GM12878 (cell line): ENCODE data around the gene CACNA2D3. TPM values are rescaled to one million over a fixed set of nuclear protein-coding genes. Genes with fewer than 3 reads are reported as not detected.
A peak's percentile ranks its signal among the peaks of the same experiment; 100 is the strongest.

Experiments used
- CREM ChIP-seq: IDR thresholded peaks from 2 replicates; pipeline ENCODE4 v1.6.1; 2014; ENCODE audit warnings: antibody characterized with exemption, low read depth
- LARP7 ChIP-seq: fragments of 450-650 bp; IDR thresholded peaks from 2 replicates; pipeline ENCODE4 v1.6.1; 2017; ENCODE audit warnings: mild to moderate bottlenecking
- MTA3 ChIP-seq: IDR thresholded peaks from 2 replicates; pipeline ENCODE4 v1.6.1; 2012; ENCODE audit warnings: low read length, inconsistent platforms, borderline replicate concordance
- POLR2A ChIP-seq: IDR thresholded peaks from 2 replicates; pipeline ENCODE4 v1.6.1; 2011; ENCODE audit warnings: low read depth, mild to moderate bottlenecking, low read length
- RAD51 ChIP-seq: fragments of 450-650 bp; IDR thresholded peaks from 2 replicates; pipeline ENCODE4 v1.6.1; 2016; ENCODE audit warnings: moderate library complexity, mild to moderate bottlenecking, inconsistent platforms
- SMARCA5 ChIP-seq: fragments of 450-650 bp; IDR thresholded peaks from 2 replicates; pipeline ENCODE4 v1.6.1; 2017; ENCODE audit warnings: mild to moderate bottlenecking
- SMC3 ChIP-seq: IDR thresholded peaks from 2 replicates; pipeline ENCODE4 v1.6.1; 2011; ENCODE audit warnings: low read length, improper control_type of control experiment, borderline replicate concordance
- SRF ChIP-seq, 2 experiments: IDR thresholded peaks; 2 replicates each; pipeline ENCODE4 v1.6.1; 2011; ENCODE audit warnings: low read depth in 2 of 2, low read length in 2 of 2, mild to moderate bottlenecking in 1 of 2, moderate library complexity in 1 of 2
- TCF12 ChIP-seq: IDR thresholded peaks from 2 replicates; pipeline ENCODE4 v1.6.1; 2011; ENCODE audit warnings: low read depth, mild to moderate bottlenecking, low read length
- YY1 ChIP-seq: IDR thresholded peaks from 2 replicates; pipeline ENCODE4 v1.6.1; 2011; ENCODE audit warnings: low read depth, mild to moderate bottlenecking, low read length
- ZBED1 ChIP-seq: IDR thresholded peaks from 2 replicates; pipeline ENCODE4 v1.6.1; 2016; ENCODE audit warnings: borderline replicate concordance
- polyA plus RNA-seq, 11 experiments: library from polyadenylated mRNA; depleted of rRNA in 4 of 11; unstranded in 6 of 11; stranded (reverse) in 5 of 11; fragments of >200 nt; fragmentation: Nextera tagmentation in 4 of 11; fragmentation: Illumina TruSeq in 1 of 11; extraction: Ambion mirVana in 4 of 11; extraction: Trizol in 1 of 11; gene quantifications; 1 replicate in 1 of 11; 2 replicates in 10 of 11; pipeline versions ENCODE4 v1.2.1 to v1.2.3, GENCODE V29; 2011 to 2016; ENCODE audit warnings: inconsistent platforms in 2 of 11, missing spikeins in 2 of 11, low read depth in 1 of 11
- total RNA-seq, 4 experiments: library from RNA; depleted of rRNA in 3 of 4; stranded (reverse); fragments of >200 nt in 3 of 4; fragmentation: Illumina TruSeq in 1 of 4; extraction: Trizol in 1 of 4; gene quantifications; 2 replicates each; pipeline versions ENCODE4 v1.2.1 to v1.2.3, GENCODE V29; 2013 to 2021
- TF ChIP-seq, protein P1 (sequence below): fragments of 450-650 bp; formaldehyde crosslinking; IDR thresholded peaks from 2 replicates; pipeline ENCODE4 v1.5.0; 2022; ENCODE audit warnings: mild to moderate bottlenecking, missing genetic modification characterization
- TF ChIP-seq, protein P2 (sequence below): IDR thresholded peaks from 2 replicates; pipeline ENCODE4 v1.6.1; 2011; ENCODE audit warnings: low read depth, mild to moderate bottlenecking, low read length, moderate library complexity, borderline replicate concordance; ENCODE audit errors: extremely low read depth
- TF ChIP-seq, protein P3 (sequence below): fragments of 450-650 bp; formaldehyde crosslinking; IDR thresholded peaks from 2 replicates; pipeline ENCODE4 v1.4.0; 2020; ENCODE audit warnings: mild to moderate bottlenecking, moderate library complexity
- TF ChIP-seq, protein P4 (sequence below), 3 experiments: IDR thresholded peaks in 2 of 3; conservative IDR thresholded peaks in 1 of 3; 2 replicates each; pipeline ENCODE4 v1.5.1; 2011; ENCODE audit warnings: low read depth in 3 of 3, low read length in 3 of 3, mild to moderate bottlenecking in 3 of 3, control low read depth in 2 of 3, moderate library complexity in 2 of 3, inconsistent platforms in 1 of 3, mixed read lengths in 1 of 3; ENCODE audit not compliant: control insufficient read depth in 2 of 3, insufficient read depth in 1 of 3; ENCODE audit errors: extremely low read depth in 1 of 3
- TF ChIP-seq, protein P5 (sequence below): fragments of 450-650 bp; IDR thresholded peaks from 2 replicates; pipeline ENCODE4 v1.6.1; 2018; ENCODE audit warnings: mild to moderate bottlenecking, low read depth, moderate library complexity; ENCODE audit not compliant: partially characterized antibody

Gene CACNA2D3
- total and polyA plus RNA-seq, 10 of the 15 experiments (the other 5 are each of a cell fraction or from before 2014, with no cell fraction given) = not detected

DNA sequence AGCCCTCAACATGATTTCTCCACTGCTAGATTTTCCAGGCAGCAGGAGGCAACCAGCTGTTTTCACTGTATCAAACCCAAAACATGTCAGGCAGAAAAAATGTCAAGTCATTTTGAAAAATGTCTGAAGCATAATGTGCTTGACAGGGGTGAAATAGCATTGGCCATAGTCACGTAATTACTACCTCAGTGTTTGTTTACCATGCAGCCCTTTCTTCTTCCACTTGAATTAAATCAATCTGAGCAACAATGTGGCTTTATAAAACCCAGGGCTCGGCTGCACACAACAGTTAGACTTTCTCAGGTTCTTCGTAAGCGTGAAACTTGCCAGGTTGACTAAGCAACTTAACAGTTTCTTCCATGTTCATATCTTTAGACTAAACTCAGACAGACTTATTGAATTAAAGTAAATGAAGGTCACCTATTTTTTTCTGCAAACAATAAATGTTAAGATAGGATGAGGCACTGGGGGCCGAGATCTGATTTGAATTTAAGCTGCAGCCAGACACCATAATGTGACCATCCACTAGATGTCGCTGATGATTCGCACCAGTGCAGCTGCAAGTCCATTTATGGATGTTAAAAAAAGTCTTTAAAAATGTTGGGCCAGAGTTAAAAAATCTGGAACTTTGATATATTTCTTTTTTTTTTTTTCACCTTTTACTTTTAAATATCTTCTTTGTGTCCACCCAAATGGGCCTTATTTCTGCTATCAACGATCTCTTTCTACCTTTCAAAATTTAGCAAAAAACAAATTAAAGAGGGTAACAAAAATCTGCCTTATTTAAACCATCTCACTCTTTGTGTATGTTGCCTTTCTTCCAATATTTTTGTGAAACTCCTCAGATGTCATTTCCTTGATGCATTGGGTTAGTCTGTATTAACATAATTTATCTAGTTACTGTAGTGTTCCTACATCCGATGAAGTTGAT, 305.9 kb downstream of the CACNA2D3 start (continued):
- TF ChIP-seq, protein P1, sequence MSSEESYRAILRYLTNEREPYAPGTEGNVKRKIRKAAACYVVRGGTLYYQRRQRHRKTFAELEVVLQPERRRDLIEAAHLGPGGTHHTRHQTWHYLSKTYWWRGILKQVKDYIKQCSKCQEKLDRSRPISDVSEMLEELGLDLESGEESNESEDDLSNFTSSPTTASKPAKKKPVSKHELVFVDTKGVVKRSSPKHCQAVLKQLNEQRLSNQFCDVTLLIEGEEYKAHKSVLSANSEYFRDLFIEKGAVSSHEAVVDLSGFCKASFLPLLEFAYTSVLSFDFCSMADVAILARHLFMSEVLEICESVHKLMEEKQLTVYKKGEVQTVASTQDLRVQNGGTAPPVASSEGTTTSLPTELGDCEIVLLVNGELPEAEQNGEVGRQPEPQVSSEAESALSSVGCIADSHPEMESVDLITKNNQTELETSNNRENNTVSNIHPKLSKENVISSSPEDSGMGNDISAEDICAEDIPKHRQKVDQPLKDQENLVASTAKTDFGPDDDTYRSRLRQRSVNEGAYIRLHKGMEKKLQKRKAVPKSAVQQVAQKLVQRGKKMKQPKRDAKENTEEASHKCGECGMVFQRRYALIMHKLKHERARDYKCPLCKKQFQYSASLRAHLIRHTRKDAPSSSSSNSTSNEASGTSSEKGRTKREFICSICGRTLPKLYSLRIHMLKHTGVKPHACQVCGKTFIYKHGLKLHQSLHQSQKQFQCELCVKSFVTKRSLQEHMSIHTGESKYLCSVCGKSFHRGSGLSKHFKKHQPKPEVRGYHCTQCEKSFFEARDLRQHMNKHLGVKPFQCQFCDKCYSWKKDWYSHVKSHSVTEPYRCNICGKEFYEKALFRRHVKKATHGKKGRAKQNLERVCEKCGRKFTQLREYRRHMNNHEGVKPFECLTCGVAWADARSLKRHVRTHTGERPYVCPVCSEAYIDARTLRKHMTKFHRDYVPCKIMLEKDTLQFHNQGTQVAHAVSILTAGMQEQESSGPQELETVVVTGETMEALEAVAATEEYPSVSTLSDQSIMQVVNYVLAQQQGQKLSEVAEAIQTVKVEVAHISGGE (CRISPR knock-in tag) = no peak
- TF ChIP-seq, protein P2, sequence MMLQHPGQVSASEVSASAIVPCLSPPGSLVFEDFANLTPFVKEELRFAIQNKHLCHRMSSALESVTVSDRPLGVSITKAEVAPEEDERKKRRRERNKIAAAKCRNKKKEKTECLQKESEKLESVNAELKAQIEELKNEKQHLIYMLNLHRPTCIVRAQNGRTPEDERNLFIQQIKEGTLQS = no peak
- peak; percentile 56 for TF ChIP-seq SMC3
- TF ChIP-seq RAD51 = no peak
- TF ChIP-seq CREM = no peak
- TF ChIP-seq, protein P3, sequence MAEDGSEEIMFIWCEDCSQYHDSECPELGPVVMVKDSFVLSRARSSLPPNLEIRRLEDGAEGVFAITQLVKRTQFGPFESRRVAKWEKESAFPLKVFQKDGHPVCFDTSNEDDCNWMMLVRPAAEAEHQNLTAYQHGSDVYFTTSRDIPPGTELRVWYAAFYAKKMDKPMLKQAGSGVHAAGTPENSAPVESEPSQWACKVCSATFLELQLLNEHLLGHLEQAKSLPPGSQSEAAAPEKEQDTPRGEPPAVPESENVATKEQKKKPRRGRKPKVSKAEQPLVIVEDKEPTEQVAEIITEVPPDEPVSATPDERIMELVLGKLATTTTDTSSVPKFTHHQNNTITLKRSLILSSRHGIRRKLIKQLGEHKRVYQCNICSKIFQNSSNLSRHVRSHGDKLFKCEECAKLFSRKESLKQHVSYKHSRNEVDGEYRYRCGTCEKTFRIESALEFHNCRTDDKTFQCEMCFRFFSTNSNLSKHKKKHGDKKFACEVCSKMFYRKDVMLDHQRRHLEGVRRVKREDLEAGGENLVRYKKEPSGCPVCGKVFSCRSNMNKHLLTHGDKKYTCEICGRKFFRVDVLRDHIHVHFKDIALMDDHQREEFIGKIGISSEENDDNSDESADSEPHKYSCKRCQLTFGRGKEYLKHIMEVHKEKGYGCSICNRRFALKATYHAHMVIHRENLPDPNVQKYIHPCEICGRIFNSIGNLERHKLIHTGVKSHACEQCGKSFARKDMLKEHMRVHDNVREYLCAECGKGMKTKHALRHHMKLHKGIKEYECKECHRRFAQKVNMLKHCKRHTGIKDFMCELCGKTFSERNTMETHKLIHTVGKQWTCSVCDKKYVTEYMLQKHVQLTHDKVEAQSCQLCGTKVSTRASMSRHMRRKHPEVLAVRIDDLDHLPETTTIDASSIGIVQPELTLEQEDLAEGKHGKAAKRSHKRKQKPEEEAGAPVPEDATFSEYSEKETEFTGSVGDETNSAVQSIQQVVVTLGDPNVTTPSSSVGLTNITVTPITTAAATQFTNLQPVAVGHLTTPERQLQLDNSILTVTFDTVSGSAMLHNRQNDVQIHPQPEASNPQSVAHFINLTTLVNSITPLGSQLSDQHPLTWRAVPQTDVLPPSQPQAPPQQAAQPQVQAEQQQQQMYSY (CRISPR knock-in tag) = no peak
- TF ChIP-seq SRF (IDR thresholded peaks at IDR 0.05; ENCODE audit: low read depth in 2 of 2, low read length in 2 of 2) = 0 out of 4 replicates have a peak, but pooled peaks of 1 of the 2 experiments have one; percentile 51
- no peak for TF ChIP-seq ZBED1
- 0 out of 2 replicates have a peak, but pooled peaks have one; percentile 37 for TF ChIP-seq YY1
- TF ChIP-seq MTA3 = no peak
- no peak for TF ChIP-seq TCF12
- TF ChIP-seq LARP7 = no peak
- TF ChIP-seq, protein P4, sequence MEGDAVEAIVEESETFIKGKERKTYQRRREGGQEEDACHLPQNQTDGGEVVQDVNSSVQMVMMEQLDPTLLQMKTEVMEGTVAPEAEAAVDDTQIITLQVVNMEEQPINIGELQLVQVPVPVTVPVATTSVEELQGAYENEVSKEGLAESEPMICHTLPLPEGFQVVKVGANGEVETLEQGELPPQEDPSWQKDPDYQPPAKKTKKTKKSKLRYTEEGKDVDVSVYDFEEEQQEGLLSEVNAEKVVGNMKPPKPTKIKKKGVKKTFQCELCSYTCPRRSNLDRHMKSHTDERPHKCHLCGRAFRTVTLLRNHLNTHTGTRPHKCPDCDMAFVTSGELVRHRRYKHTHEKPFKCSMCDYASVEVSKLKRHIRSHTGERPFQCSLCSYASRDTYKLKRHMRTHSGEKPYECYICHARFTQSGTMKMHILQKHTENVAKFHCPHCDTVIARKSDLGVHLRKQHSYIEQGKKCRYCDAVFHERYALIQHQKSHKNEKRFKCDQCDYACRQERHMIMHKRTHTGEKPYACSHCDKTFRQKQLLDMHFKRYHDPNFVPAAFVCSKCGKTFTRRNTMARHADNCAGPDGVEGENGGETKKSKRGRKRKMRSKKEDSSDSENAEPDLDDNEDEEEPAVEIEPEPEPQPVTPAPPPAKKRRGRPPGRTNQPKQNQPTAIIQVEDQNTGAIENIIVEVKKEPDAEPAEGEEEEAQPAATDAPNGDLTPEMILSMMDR (IDR thresholded peaks at IDR 0.05 in 2 of 3, conservative IDR thresholded peaks at IDR 0.05 in 1 of 3; ENCODE audit: control insufficient read depth in 2 of 3, extremely low read depth in 1 of 3, insufficient read depth in 1 of 3, low read depth in 3 of 3, low read length in 3 of 3) = peak; percentile 76 to 86 (median 82)
- TF ChIP-seq, protein P5, sequence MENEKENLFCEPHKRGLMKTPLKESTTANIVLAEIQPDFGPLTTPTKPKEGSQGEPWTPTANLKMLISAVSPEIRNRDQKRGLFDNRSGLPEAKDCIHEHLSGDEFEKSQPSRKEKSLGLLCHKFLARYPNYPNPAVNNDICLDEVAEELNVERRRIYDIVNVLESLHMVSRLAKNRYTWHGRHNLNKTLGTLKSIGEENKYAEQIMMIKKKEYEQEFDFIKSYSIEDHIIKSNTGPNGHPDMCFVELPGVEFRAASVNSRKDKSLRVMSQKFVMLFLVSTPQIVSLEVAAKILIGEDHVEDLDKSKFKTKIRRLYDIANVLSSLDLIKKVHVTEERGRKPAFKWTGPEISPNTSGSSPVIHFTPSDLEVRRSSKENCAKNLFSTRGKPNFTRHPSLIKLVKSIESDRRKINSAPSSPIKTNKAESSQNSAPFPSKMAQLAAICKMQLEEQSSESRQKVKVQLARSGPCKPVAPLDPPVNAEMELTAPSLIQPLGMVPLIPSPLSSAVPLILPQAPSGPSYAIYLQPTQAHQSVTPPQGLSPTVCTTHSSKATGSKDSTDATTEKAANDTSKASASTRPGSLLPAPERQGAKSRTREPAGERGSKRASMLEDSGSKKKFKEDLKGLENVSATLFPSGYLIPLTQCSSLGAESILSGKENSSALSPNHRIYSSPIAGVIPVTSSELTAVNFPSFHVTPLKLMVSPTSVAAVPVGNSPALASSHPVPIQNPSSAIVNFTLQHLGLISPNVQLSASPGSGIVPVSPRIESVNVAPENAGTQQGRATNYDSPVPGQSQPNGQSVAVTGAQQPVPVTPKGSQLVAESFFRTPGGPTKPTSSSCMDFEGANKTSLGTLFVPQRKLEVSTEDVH = no peak
- no peak for TF ChIP-seq SMARCA5
- no peak for TF ChIP-seq POLR2A
